ENCODE data around the gene SRP14. TPM values are rescaled to one million over a fixed set of nuclear protein-coding genes. Genes with fewer than 3 reads are reported as not detected.
A peak's percentile ranks its signal among the peaks of the same experiment; 100 is the strongest.

Gene SRP14
- total RNA-seq, 1 experiment from 2014 or later: 274 TPM

GRCh38 chr15:40069178-40070165 lies 30.5 kb upstream of the SRP14 start:
- Histone ChIP-seq H3K9me3 (ENCODE audit: low read depth, low read length, poor library complexity, severe bottlenecking) (no peaks in the 10 kb centered on the region), H3K27ac (ENCODE audit: low read depth, low read length, poor library complexity, severe bottlenecking) (peak overlapping the region; percentile 71), H3K27me3 (replicated peaks; ENCODE audit: insufficient read depth, low read depth, low read length, poor library complexity) (no peaks in the 10 kb centered on the region), H3K4me1 (ENCODE audit: insufficient read depth, low read length, poor library complexity, severe bottlenecking) (peaks cover 20% of the 10 kb centered on the region), H3K36me3 (ENCODE audit: insufficient read depth, low read length, poor library complexity, severe bottlenecking) (no peaks in the 10 kb centered on the region), H3K4me3 (ENCODE audit: low read depth, low read length, poor library complexity, severe bottlenecking) (no peak overlapping the region)
- peak; percentile 87 for DNase-seq (ENCODE audit: low spot score)
- BruUV-seq (replicated peaks): no TSS peak
- intact Hi-C loops (cut with micrococcal nuclease; ENCODE audit: unreplicated experiment): no loop called here
- CTCF ChIA-PET: interaction anchor here (0.6 kb wide), 1 partner anchor 1001 kb away, joined by 22 read pairs; no protein-coding TSS in a partner anchor
- TF ChIP-seq EZH2 (IDR thresholded peaks at IDR 0.05; ENCODE audit: borderline replicate concordance, low read depth, low read length, poor library complexity, severe bottlenecking): no peak
- no peak for TF ChIP-seq CTCF (conservative IDR thresholded peaks at IDR 0.05; ENCODE audit: low read depth, low read length)
- POLR2A ChIA-PET (ENCODE audit: low non-redundant PET): no interaction called here

GRCh38 chr15:40067921-40068624 lies 29.1 kb upstream of the SRP14 start:
- intact Hi-C loops (cut with micrococcal nuclease; ENCODE audit: unreplicated experiment): no loop called here
- Histone ChIP-seq H3K4me3 (ENCODE audit: low read depth, low read length, poor library complexity, severe bottlenecking) (no peak overlapping the region), H3K27me3 (replicated peaks; ENCODE audit: insufficient read depth, low read depth, low read length, poor library complexity) (no peaks in the 10 kb centered on the region), H3K4me1 (ENCODE audit: insufficient read depth, low read length, poor library complexity, severe bottlenecking) (peaks cover 20% of the 10 kb centered on the region), H3K36me3 (ENCODE audit: insufficient read depth, low read length, poor library complexity, severe bottlenecking) (no peaks in the 10 kb centered on the region), H3K9me3 (ENCODE audit: low read depth, low read length, poor library complexity, severe bottlenecking) (no peaks in the 10 kb centered on the region), H3K27ac (ENCODE audit: low read depth, low read length, poor library complexity, severe bottlenecking) (no peak overlapping the region)
- DNase-seq (ENCODE audit: low spot score): no peak
- ChIA-PET POLR2A (ENCODE audit: low non-redundant PET) (no interaction called here), CTCF (interaction anchor here (0.7 kb wide), 1 partner anchor 14 kb away, joined by 5 read pairs; no protein-coding TSS in a partner anchor)
- no TSS peak for BruUV-seq (replicated peaks)
- no peak for TF ChIP-seq EZH2 (IDR thresholded peaks at IDR 0.05; ENCODE audit: borderline replicate concordance, low read depth, low read length, poor library complexity, severe bottlenecking)
- no peak for TF ChIP-seq CTCF (conservative IDR thresholded peaks at IDR 0.05; ENCODE audit: low read depth, low read length)

- intact Hi-C loops (cut with micrococcal nuclease; ENCODE audit: unreplicated experiment): no loop called here
- ChIA-PET CTCF (no interaction called here), POLR2A (ENCODE audit: low non-redundant PET) (no interaction called here)
- no TSS peak for BruUV-seq (replicated peaks)
- DNase-seq (ENCODE audit: low spot score): no peak
- no peaks in the 10 kb centered on the region for H3K27me3 ChIP-seq (replicated peaks; ENCODE audit: insufficient read depth, low read depth, low read length, poor library complexity)
- H3K27ac ChIP-seq (ENCODE audit: low read depth, low read length, poor library complexity, severe bottlenecking): no peak overlapping the region
- no peaks in the 10 kb centered on the region for H3K9me3 ChIP-seq (ENCODE audit: low read depth, low read length, poor library complexity, severe bottlenecking)
- TF ChIP-seq EZH2 (IDR thresholded peaks at IDR 0.05; ENCODE audit: borderline replicate concordance, low read depth, low read length, poor library complexity, severe bottlenecking): no peak
- TF ChIP-seq CTCF (conservative IDR thresholded peaks at IDR 0.05; ENCODE audit: low read depth, low read length): no peak
- H3K4me1 ChIP-seq (ENCODE audit: insufficient read depth, low read length, poor library complexity, severe bottlenecking): peaks cover 20% of the 10 kb centered on the region
- H3K36me3 ChIP-seq (ENCODE audit: insufficient read depth, low read length, poor library complexity, severe bottlenecking): no peaks in the 10 kb centered on the region
- H3K4me3 ChIP-seq (ENCODE audit: low read depth, low read length, poor library complexity, severe bottlenecking): no peak overlapping the region
Measured at GRCh38 chr15:40066589-40066988, 27.6 kb upstream of the SRP14 start.

All from A673 (cell line).